HepG2 (cell line): ENCODE results near the gene SERPINI1. TPM values are rescaled to one million over a fixed set of nuclear protein-coding genes. Genes with fewer than 3 reads are reported as not detected.
A peak's percentile ranks its signal among the peaks of the same experiment; 100 is the strongest.

Experiments used
- ATF7-NPFF ChIP-seq: sonication (generic); formaldehyde crosslinking; IDR thresholded peaks from 2 replicates; pipeline ENCODE4 v1.8.1; 2023; ENCODE audit warnings: mild to moderate bottlenecking, low read depth, missing genetic modification reagents, moderate library complexity
- E2F1 ChIP-seq: sonication (generic); formaldehyde crosslinking; IDR thresholded peaks from 2 replicates; pipeline ENCODE4 v1.5.0; 2020; ENCODE audit warnings: missing genetic modification reagents
- POGZ ChIP-seq: sonication (generic); formaldehyde crosslinking; IDR thresholded peaks from 2 replicates; pipeline ENCODE4 v1.4.0; 2020; ENCODE audit warnings: mild to moderate bottlenecking, missing genetic modification reagents
- RNF219 ChIP-seq: sonication (generic); formaldehyde crosslinking; IDR thresholded peaks from 2 replicates; pipeline ENCODE4 v1.5.0; 2020; ENCODE audit warnings: mild to moderate bottlenecking, missing genetic modification reagents
- SAP130 ChIP-seq: IDR thresholded peaks from 2 replicates; pipeline ENCODE4 v1.6.1; 2016; ENCODE audit warnings: low read depth
- SIN3A ChIP-seq: IDR thresholded peaks from 2 replicates; pipeline ENCODE4 v1.6.1; 2011; ENCODE audit warnings: low read depth, mild to moderate bottlenecking, control low read depth, low read length, borderline replicate concordance
- SNAI1 ChIP-seq: sonication (generic); formaldehyde crosslinking; IDR thresholded peaks from 2 replicates; pipeline ENCODE4 v1.5.0; 2020; ENCODE audit warnings: mild to moderate bottlenecking, missing genetic modification reagents, borderline replicate concordance
- THRA ChIP-seq: sonication (generic); formaldehyde crosslinking; IDR thresholded peaks from 2 replicates; pipeline ENCODE4 v1.4.0; 2020; ENCODE audit warnings: missing genetic modification reagents, borderline replicate concordance
- ZBED4 ChIP-seq: sonication (generic); formaldehyde crosslinking; IDR thresholded peaks from 2 replicates; pipeline ENCODE4 v1.4.0; 2020; ENCODE audit warnings: missing genetic modification reagents, borderline replicate concordance
- ZHX2 ChIP-seq, 2 experiments: sonication (generic) in 1 of 2; formaldehyde crosslinking in 1 of 2; IDR thresholded peaks; 2 replicates each; pipeline versions ENCODE4 v1.6.1 to v1.9.0; 2014 to 2022; ENCODE audit warnings: antibody characterized with exemption in 1 of 2, borderline replicate concordance in 1 of 2, inconsistent platforms in 1 of 2, low read depth in 1 of 2, missing genetic modification reagents in 1 of 2
- ZMYM4 ChIP-seq: sonication (generic); formaldehyde crosslinking; IDR thresholded peaks from 2 replicates; pipeline ENCODE4 v1.8.1; 2023; ENCODE audit warnings: mild to moderate bottlenecking, missing genetic modification reagents
- ZNF563 ChIP-seq: sonication (generic); formaldehyde crosslinking; IDR thresholded peaks from 2 replicates; pipeline ENCODE4 v1.8.0; 2022; ENCODE audit warnings: mild to moderate bottlenecking, moderate library complexity, missing genetic modification reagents
- polyA plus RNA-seq, 8 experiments: library from polyadenylated mRNA; depleted of rRNA in 3 of 8; stranded (reverse) in 7 of 8; unstranded in 1 of 8; fragments of >200 nt; fragmentation: Illumina TruSeq in 4 of 8; extraction: Trizol in 4 of 8; gene quantifications; 2 replicates each; pipeline versions ENCODE4 v1.2.1 to v1.2.3, GENCODE V29; 2011 to 2016; ENCODE audit warnings: low read depth in 4 of 8, missing spikeins in 1 of 8, mixed read lengths in 1 of 8; ENCODE audit not compliant: insufficient read depth in 1 of 8
- total RNA-seq, 5 experiments: library from RNA; depleted of rRNA; stranded (reverse); fragments of >200 nt; fragmentation: Illumina TruSeq; extraction: Trizol; gene quantifications; 2 replicates each; pipeline ENCODE4 v1.2.3, GENCODE V29; 2016; ENCODE audit warnings: low read depth in 1 of 5

SERPINI1 gene
- total and polyA plus RNA-seq, 2 of the 13 experiments (the other 11 are each of a cell fraction or from before 2014, with no cell fraction given) = 14.7 to 58.0 TPM

- 0 out of 2 replicates have a peak, but pooled peaks have one; percentile 39 for TF ChIP-seq ZHX2 (IDR thresholded peaks at IDR 0.05; ENCODE audit: low read depth)
- no peak for TF ChIP-seq ZHX2 (CRISPR knock-in tag; IDR thresholded peaks at IDR 0.05; ENCODE audit: borderline replicate concordance)
- peak; percentile 74; the same call in 1 of the 2 replicates for TF ChIP-seq SIN3A
- no peak for TF ChIP-seq RNF219 (CRISPR knock-in tag)
- no peak for TF ChIP-seq SNAI1 (CRISPR knock-in tag)
- TF ChIP-seq SAP130 (CRISPR knock-in tag) = peak; percentile 82
- TF ChIP-seq ZMYM4 (CRISPR knock-in tag) = peak; percentile 81
- no peak; the same call in 1 of the 2 replicates for TF ChIP-seq ZBED4 (CRISPR knock-in tag)
- TF ChIP-seq ATF7-NPFF = 0 out of 2 replicates have a peak, but pooled peaks have one; percentile 76
- TF ChIP-seq POGZ (CRISPR knock-in tag) = peak; percentile 55
- peak; percentile 18; the same call in 1 of the 2 replicates for TF ChIP-seq THRA (CRISPR knock-in tag)
- peak; percentile 50; the same call in 1 of the 2 replicates for TF ChIP-seq ZNF563 (CRISPR knock-in tag)
- TF ChIP-seq E2F1 = no peak; the same call in 1 of the 2 replicates
These were observed 856 bp upstream of the SERPINI1 start, which contains the start of gene PDCD10 (continued) for GRCh38 chr3:167734498-167735232.
